GM18511 (cell line): Measurements from ENCODE around the gene NRXN3.

Experiments
- ATAC-seq: cut with Tn5 transposase; IDR thresholded peaks from one replicate; pipeline ENCODE4 v1.9.1; 2021; ENCODE audit warnings: mild to moderate bottlenecking, moderate library complexity; ENCODE audit not compliant: unreplicated experiment

Gene NRXN3

DNA sequence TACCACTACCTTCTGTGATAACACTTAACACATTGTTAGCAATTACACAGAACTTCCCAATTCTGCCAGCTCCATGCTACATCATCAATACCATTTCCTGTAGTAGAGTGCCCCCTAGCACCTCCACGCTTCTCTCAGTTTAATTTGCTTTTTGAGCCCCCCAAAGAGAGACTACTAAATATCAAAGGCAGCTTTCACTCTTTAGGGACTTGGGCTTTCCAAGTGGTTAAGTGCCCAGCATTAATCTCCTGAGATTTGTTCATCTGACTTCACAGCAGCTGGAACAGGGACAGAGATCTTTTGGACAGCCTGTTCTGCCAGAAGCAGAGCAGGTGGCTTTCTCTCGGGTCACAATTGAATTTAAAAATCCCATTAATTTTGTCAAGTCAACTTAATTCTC, 1086.2 kb downstream of the NRXN3 start:
- ATAC-seq: no peak

DNA sequence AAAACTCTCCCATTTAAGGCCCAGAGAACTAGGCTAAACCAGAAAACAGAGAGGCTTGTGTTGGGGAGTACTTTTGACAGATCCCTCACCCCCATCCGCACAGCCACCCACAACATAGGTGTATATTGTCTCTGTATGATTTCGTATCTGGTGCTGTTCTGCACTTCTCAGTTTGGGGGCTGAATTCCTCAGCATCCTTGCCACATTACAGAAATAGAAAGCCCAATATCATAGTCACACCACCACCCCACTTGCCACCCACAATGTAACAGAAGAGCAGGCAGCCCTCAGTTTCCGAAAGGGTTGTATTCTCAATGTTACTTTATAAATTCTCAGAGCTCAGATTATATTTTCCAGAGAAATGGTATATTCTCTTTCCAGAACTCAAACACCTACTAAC, 1090.2 kb downstream of the NRXN3 start:
- no peak for ATAC-seq

DNA sequence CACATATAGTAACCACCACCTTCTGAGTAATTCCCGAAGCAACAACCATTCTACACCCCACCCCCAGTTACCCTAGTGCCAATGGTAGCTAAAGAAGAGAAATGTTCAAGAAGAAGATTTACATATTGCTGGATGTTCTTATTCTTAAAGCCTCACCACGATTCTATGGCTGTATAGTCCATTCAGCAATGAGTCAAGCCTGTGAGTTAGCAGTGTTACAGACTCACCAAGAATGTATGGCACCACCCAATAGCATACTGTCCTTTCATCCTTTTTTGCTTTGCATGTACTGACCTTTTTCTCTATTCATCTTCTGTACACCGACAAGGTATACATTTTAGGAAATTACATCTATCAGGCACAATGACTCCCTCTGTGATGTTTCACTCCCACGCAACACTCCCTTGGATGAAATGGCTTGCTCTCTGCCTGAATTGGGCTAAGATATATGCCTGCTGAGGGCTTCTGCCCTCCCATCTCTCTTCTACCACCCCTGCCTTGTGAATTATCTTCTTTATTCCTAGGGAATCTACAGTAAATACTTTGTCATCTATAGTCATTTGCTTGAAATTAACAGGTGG, 1095.3 kb downstream of the NRXN3 start:
- no peak for ATAC-seq

DNA sequence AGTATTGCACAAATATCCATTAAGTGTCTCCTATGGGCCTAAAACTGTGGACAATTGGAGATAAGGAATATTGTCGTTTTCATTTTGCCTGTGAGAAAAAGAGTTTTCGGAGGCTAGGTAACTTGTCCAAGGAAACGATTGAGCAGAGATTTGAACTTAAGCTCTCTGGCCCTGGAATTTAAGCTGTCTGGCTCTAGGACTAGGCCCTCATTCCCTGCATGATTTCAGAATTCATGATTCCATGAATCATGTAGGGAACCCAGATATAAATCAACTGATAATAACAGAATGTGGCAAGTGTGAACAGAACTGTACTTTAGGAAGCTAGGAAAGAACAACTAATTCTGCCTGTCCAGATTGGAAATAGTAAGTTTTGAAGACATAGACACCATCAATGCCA, 1100.2 kb downstream of the NRXN3 start:
- ATAC-seq: no peak

DNA sequence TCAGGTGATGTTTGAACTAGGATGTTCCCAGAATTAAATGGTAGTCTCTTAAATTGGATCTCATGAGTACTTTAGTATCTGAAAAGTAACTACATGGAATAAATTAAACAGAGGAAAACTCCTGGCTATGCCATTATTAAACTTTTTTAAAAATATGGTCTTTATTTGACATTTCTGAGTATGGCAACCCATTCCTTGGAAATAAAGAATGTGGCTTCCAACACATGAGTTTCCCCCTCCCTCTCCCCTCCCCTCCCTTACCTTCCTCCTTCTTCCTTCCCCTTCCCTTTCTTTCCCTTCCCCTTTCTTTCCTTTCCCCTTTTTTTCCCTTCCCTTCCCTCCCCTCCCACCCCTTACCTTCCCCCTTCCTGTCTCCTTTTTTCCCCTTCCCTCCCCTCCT, 1100.9 kb downstream of the NRXN3 start:
- ATAC-seq: no peak

DNA sequence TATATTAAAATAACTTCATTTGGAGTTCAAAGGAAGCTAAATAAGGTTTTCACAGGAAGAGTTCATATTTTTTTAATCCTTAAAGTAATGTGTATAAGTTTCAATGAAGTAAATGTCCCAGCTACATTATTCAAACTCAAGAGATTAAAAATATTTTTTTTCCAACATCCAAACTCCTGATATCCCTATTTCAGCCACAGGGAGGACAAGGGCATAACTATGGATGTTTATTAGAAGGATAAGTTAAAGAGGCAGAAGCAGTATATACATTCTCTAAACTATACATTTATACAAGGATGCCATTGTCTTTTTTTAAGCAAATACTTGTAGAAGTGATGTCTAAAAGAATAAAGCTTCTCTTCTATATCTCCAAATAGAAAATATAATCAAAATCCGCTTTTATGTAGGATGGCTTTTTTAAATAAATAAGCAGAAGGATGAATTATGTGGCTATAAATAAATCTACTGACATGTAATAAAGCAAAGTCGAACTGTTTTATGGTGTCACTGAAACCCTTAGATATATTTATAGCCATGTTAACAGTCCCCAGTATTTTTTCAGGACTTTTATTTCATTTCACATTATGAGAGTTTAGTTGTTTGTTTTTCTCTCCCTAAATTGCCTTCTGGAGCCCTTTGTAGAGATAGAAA, 1104.6 kb downstream of the NRXN3 start:
- no peak for ATAC-seq

DNA sequence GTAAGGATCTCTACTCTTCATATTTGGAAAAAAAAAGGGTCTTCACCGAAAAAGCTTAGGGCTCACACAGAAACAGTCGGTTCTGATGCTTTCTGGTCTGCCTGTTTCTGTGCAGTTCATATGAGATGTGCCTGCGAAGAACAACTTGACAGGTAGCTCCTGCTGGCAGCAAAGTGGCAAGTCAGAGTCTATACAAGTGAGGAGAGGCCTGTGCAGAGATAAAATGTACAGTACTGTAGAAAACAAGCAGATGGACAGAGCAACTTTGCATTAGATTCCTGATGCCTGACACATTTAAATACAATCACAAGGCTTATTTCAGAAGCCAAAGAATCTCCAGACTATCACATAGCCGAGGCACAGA, 1105.1 kb downstream of the NRXN3 start:
- no peak for ATAC-seq

DNA sequence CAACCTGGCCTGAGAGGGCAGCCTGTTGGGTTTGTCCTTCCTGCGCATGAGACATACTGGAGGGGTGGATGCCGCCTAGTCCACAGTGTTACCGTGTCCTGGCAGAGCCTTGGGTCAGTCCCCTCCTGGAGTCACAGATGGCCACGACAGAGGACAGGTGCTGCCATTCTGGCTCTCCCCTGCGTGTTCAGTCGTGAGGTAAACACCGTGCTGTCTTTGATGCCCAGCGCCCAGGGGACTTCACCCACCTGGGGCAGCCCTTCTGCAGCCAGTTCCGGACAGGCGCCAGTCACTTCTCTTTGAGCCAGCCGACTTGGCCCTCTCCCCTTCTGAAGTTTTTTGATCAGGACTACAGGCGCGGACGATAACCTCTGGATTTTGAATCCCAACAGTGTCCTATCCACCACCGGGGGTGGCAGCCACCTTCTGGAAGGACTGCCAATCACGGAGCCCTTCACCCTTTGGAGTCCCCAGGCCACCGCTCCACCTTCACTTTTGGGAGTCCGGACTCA, 1108.2 kb downstream of the NRXN3 start:
- ATAC-seq: no peak

DNA sequence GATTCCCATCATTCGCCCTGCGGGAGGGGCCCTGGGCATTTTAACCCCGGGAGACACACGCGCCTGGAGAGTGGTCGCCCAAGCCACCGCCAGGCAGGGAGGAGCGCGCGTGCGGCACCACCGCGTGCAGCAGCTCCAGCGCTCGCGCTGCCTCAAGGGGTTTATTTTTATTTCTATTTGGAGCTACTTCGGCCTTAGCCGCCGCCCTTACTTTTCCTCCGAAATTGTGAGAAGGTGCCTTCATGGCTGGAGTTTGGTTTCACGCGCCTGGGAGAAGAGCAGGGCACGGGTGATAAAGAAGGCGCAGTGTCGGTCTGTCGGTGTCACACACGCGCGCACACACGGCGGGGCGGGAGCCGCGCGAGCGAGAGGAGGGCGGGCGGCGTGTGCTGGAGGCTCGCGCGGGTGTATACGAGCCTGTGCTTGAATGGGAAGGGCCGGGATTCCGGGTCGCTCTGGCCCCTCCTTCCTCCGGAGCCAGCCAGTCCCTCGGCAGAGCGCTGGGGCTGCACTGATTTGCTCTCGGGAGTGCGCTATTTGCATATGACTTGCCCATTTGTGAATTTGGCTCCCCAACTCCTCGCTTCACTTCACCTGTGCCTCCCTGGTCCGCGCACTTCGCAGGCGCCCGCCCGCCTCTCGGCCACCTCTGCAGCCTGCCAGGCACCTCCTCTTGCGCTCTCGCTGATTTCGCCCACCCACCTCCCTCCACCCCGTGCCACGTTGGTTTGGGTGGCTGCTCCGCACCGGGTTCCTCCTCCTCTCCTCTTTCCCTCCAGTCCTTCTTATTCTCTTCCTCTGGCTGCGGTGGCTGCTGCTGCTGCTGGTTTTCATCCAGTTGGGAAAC, 1108.8 kb downstream of the NRXN3 start:
- no peak for ATAC-seq

DNA sequence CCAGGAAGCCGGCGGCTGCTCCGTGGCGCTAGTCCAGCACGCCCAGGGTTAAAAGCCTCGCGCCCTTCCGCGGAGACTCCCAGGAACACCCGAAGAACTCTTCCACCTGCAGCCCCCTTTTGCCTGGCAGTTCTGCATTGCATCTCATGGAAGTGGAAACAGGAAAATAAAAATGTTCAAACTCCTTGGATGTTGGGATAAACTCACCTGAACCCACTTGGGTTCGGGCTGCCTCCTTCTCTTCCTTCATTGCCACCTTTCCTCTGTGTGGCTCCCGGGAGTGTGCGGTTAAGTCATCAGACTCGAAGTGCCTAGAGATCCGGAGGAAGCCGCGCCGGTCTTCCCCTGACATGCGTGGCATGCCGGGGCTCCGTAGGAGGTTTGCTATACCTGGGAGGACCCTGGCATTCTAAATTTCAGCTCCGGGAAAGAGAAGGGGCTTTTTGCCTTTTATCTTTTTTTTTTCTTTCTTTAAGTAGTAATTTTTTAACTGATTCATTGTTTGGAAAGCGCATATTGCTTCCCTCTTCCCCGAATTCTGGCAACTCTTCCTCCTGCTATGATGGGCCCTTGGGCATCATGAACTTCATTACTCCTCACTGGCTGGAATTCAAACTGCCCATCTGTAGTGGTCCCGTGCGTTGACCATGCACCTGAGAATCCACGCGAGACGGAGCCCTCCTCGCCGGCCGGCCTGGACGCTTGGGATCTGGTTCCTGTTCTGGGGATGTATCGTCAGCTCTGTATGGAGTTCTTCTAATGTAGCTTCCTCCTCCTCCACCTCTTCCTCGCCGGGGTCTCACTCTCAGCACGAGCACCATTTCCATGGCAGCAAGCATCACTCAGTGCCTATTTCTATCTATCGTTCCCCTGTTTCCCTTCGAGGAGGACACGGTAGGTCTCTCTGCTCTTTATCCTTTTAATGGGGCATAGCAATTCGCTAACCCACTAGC, 1109.7 kb downstream of the NRXN3 start:
- no peak for ATAC-seq

DNA sequence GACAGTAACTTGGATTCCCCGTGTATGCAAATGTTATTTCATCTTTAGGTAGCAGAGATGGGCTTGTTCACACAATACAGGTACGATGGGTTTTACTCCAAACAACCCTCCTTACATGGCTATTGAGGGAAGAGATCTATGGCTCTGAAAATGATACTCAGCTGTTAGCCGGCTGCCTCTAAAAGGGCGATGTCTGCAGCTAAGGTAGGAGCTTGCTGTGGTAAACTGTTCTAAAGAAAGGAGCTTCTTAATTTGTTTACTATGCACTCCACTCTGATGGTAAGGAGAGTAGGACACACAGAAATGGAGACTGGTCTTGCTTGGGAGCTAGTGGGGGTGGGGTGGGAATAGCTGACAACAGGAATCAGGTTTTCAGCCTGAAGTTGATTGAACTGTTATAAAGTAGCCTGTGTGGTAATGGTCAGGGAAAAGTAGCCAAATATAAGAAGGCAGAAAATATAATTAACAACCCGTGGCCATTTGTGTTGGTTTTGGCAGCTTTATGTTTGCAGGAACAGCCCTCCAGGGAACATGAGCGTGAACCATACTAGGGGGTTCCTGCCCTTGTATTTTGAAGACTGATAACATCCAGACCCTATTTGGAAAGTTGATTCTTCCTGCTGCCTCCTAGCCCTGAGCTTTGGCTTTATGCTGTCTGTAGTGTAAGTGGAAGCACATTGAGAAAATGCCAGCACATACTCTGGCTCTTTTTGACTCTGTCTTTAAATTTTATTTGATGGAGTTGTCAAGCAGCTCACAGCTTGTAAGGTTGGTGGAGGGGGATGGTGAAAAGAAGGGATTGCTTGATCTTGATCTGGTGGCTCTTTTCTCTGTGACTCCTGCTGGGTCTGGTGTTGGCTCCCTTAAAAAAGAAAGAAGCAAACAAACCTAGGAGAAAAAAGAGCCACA, 1111.3 kb downstream of the NRXN3 start:
- no peak for ATAC-seq

DNA sequence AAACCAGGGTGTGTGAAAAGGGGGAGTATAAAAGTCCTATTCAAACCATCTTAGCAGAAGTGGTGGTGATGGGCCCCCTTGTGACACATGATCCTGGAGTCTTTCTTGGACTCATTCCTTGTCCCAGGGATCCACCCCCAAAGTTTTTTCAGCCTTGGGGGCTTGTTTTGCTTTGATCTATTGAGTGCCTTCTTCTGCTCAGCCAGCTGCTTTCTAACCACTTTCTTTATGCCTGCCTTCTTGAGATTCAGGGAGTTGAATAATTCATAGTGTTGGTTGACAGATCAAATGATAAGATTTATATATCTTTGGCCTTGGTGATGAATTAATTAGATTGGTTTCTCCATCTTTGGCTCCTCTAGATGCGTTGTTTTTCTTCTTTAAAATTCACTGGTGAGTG, 1114.4 kb downstream of the NRXN3 start:
- no peak for ATAC-seq

DNA sequence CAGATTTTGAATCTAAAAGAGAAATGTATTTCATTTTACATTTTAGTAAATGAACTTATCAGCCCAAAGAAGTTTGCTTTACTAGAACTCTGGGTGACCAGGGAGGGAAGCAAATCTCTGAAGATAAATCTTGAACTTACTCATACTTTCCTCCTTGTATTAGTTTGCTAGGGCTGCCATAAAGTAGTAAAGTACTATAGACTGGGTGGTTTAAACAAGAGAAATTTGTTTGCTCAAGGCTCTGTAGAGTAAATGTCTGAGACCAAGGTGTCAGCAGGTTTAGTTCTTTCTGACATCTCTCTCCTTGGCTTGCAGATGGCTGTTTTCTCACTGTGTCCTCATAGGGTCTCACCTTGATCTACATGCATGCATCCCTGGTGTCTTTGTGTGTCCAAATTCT, 1115.1 kb downstream of the NRXN3 start:
- ATAC-seq: no peak

DNA sequence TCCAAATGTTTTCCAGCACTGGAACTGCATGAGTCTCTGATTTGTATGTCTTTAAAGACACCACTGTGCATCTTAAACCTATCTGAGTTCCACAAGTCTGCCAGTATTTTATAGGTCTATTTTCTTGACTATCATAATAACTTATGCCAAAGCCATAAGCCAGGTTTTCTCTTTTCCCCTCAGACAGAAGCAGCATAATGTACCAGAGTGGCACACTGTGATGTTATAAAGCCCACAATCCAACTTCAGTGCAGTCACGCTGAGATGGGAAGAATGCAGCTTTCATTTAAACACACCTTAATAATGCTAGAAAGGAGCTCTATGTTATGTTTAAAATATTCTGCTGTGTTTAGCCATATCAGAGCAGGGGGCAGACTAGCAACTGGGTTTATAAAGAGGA, 1117.8 kb downstream of the NRXN3 start:
- no peak for ATAC-seq

DNA sequence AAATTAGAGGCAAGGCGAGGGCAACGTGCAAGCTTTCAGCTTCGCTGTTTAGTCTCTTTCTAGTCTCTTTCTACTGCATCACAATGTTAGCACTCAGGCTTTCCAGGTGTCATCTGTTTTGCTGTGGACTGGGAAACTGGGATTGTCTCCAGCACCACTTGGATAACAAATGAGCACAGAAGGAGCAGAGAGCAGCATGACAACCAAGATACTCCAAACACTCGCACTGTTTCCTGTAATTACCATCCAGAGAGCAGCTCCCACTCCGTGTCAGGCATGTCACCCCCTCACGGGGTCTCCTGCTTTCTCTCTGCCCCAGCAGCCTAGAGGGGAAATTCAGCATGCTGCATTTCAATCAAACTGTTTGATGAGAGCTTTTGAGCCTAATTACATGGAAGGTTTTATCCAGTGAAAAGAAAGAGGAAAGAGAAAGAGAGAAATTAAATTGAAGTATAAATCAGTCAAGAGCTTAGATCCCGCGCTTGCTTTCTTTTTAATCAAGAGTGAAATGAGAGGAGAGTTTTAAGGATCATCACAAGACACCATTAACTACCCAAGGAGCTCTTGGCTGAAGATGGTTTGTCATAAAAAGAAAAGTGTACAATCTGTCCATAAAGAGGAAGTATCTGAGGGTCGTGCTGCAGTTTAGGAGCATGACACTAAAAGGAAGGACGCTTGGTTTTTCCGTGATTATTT, 1123.5 kb downstream of the NRXN3 start:
- ATAC-seq: no peak

DNA sequence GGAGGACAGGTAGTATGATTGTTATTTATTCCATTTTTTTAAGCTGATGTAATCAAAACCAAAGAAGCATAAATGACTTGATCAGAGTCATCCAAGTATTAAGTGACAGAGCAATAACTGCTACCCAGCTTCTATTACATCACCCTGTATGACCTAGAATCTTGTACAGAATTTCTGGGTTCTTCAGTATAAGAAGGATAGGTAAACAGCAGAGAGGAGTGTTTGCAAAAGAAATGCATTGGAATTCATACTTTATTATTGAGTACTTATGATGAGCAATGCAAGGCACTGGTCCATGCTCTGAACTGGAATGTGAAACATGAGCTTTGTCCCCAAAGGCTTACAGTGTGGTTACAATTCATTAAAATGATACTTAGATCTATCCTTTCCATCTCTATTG, 1124.3 kb downstream of the NRXN3 start:
- no peak for ATAC-seq

DNA sequence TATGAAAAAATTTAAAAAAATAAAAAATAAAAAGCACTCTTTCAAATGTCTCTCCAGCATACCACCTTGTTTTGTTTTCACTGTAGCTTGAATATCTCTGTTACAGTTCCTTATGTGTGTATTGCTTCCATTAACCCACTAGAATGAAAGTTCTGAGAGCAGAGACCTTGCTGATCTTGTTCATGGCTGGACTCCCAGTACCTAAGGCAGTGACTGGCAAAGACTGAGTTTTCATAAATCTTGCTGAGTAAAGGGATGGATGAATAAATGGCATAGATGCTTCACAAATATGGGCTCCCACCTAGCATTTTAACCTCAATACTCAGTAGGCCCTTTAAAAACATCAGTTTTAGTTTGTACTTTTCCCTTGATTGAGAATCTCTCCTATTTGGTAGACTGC, 1125.2 kb downstream of the NRXN3 start:
- ATAC-seq: no peak

DNA sequence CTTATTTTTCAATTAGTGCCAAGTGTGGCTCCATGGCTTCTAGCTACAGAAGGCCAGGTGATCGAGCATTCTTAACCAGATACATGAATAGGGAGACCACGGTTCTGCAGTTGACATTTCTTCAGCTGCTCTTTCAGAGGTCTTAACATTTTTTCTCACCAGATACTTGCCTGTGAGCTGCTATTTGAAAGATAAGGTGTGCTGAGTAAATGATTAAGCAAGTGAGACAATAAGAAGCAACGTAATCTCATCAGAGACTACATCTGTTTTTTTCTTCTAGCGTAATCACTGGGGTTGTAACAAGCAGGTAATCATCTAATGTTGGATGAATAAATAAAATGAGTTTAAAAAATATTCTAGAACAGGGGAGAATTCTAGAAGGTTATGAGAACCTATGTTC, 1128.2 kb downstream of the NRXN3 start:
- ATAC-seq: no peak

DNA sequence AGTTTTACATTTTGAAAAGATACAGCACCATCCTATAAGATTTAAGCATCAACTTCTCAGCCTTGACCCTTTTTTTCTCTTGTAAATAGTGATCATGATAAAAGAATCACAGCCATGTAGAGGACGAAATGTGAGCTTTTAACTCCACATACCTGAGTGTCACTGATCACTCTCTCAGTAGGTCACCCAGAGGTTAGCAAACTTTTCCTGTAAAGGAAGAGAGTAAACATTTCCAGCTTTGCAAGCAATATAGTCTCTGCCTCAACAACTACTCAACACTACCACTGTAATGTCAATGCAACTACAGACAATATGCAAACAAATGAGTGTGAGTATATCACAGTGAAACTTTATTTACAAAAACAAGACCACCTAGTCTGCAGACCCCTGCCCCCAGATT, 1129.0 kb downstream of the NRXN3 start:
- no peak for ATAC-seq
